CD4-positive, alpha-beta T cell treated with Interleukin-17A for 1 hour (primary cell): ENCODE results near the gene ACKR2.
A peak's percentile ranks its signal among the peaks of the same experiment; 100 is the strongest.
"Not testable (repeated sequence)": the region's sequence is repeated elsewhere in the genome, so short reads cannot be mapped to it uniquely, and the experiment has no call there.

Experiments used
- DNase-seq: peaks from one replicate; pipeline ENCODE4 v3.0.0-alpha.2; 2020

The ACKR2 gene

GRCh38 chr3:42802876-42803413 is 6.3 kb upstream of the ACKR2 start:
- no peak for DNase-seq

DNA sequence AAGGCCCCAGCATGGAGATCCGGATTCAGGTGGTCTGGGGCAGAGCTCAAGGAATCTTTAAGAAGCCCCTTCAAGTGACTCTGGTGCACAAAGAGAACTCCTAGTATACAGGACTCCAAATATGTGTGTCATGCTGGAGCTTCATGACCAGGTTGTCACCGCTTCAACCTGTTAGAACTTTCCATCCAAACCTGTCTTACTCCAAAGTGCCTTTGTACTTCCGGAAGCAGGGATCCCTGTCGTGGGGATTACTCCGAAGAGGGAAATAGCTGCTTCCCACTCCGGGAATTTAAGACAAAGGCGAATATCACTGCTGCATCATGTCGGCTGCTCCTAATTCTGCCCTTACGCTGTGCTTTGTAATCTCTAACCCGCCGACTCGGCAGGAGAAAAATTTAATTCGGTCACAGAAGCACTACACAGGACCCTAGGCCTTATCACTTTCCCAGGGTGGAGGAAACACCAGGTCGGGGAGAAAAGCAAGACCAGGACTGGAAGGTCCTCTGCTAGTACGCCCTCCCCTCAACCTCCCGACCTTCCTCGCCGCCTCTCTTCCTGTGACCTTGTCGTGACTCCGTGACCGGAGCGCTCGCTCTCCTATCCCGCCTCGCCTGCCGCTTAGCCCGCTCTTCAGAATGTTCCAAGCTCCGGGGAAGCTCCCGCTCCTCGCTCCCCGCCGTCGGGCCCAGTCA is 5.7 kb upstream of the ACKR2 start:
- DNase-seq, result peak; percentile 31

GRCh38 chr3:42804106-42804830 is 5.0 kb upstream of the ACKR2 start, which contains the start of gene HIGD1A:
Gene HIGD1A (minus strand): TSS chr3:42804490. CDS start chr3:42794253, 10,237 bp downstream.
- peak; percentile 94 for DNase-seq

GRCh38 chr3:42804831-42805132 is 4.5 kb upstream of the ACKR2 start:
- no peak for DNase-seq

- no peak for DNase-seq
Observed at GRCh38 chr3:42805141-42805821, 4.0 kb upstream of the ACKR2 start.

- no peak for DNase-seq
Observed at GRCh38 chr3:42807929-42808328, 1.3 kb upstream of the ACKR2 start.

DNA sequence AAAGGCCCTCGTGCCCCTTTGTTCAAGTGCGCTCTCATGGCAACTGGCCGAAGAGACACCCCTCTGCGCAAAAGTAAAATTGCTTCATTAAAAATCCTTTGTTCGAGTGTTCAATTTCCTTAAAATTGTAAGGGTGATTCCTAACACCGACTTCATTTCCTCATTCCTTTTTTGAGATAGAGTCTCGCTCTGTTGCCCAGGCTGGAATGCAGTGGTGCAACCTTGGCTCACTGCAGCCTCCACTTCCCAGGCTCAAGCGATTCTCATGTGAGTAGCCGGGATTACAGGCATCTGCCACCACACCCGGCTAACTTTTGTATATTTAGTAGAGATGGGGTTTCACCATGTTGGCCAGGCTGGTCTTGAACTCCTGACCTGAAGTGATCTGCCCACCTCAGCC is 1.5 kb downstream of the ACKR2 start:
- not testable (repeated sequence) for DNase-seq

DNA sequence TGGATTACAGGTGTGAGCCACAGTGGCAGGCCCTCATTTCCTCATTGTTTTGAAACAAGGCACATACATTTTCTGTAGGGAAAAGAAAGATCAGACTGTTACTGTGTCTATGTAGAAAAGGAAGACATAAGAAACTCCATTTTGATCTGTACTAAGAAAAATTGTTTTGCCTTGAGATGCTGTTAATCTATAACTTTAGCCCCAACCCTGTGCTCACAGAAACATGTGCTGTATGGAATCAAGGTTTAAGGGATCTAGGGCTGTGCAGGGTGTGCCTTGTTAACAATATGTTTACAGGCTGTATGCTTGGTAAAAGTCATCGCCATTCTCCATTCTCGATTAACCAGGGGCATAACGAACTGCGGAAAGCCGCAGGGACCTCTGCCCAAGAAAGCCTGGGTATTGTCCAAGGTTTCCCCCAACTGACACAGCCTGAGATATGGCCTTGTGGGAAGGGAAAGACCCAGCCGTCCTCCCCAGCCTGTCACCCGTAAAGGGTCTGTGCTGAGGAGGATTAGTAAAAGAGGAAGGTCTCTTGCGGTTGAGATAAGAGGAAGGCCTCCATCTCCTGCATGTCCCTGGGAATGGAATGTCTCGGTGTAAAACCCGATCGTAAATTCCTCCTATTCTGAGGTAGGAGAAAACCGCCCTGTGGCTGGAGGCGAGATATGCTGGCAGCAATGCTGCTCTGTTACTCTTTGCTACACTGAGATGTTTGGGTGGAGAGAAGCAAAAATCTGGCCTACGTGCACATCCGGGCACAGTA is 2.1 kb downstream of the ACKR2 start:
- not testable (repeated sequence) for DNase-seq

DNA sequence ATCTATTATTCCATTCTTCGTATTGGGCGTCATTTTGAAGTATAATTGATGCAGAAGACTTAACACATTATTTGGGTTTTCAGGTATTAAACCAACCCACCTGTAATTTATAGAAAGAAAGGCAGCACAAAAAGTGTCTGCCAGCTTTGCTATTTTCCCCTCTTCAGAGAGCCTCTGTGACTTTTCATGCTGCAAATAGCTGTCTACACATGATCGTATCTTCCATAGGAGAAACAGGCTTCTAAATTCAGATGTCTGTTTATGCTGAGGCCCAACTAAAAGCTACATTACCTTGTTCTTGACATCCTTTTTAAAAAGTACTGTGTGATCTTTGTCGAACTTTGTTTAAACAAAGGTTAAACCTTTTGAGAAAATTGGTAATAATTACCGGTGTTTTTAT is 5.0 kb downstream of the ACKR2 start:
- no peak for DNase-seq

- no peak for DNase-seq
Observed at GRCh38 chr3:42814914-42815507, 5.8 kb downstream of the ACKR2 start.

DNA sequence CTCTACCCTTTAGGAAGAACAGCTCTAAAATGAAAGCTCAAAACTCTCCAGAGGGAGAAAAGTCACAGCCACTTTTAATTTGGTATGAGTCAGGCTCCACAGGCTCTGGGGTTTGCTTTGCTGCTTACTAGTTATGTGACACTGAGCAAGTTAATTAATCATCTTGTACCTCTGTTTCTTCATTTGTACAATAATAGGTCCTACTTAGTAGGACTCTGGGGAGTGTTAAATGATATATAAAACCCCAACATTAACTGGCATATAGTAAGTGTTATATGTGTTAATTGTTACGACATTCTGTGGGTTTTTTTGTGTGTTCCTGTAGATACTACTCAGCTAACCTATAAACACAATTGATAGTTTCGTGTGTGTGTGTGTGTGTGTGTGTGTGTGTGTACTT is 6.6 kb downstream of the ACKR2 start:
- no peak for DNase-seq

DNA sequence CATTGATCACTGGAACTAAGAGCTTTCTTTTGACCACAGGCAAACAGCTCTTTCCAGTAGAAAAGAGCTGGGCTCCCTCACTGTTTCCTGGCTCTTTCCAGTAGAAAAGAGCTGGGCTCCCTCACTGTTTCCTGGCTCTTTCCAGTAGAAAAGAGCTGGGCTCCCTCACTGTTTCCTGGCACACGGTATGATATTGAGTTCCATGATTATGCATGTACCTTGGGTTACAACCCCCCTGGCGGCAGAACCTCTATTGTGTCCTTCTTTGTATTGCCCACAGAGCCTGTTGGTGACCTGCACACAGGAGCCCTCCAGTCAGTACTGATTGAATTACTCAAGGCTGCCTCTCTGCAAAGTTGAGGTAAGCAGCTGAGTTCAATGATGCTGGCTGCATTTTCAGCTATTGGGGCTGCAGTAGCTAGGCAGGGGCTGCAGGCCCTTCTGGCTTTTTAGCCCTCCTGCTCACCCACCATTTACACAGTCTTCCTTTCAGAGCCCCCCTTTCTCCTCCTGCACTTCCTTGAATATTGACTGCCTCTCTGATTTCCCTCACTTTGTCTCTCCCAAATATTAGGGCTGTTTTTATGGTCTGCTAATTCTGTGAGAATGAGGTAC is 10.2 kb downstream of the ACKR2 start:
- no peak for DNase-seq

DNA sequence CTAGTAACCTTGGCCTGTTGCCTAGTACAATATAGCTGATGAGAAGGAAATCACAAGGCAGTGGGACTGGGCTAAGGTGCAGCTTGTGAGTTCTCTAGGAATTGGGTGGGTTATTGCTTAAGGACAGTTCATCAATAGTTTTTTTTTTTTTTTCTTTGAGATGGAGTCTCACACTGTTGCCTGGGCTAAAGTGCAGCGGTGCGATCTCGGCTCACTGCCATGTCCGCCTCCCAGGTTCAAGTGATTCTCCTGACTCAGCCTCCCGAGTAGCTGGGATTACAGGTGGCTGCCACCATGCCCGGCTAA is 11.5 kb downstream of the ACKR2 start:
- DNase-seq, result no peak

DNA sequence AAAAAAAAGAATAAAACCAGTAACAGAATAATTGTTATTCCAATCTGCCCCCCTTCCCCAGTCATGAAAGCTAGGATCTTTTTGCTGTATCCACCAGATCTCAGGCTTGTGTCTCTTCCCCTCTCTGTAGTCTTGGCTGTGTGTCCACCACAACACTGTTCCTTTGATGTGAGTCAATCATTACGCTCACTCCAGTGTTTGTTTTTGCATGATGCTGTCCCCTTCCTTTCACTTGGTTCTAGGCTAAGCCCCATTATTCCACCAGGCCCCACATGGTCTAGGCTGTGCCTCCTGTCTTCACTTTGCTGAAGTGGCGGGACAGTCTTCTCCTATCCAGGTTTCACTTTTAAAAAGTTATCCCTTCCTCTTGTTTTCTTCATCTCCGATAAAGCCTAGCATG is 13.6 kb downstream of the ACKR2 start:
- no peak for DNase-seq

DNA sequence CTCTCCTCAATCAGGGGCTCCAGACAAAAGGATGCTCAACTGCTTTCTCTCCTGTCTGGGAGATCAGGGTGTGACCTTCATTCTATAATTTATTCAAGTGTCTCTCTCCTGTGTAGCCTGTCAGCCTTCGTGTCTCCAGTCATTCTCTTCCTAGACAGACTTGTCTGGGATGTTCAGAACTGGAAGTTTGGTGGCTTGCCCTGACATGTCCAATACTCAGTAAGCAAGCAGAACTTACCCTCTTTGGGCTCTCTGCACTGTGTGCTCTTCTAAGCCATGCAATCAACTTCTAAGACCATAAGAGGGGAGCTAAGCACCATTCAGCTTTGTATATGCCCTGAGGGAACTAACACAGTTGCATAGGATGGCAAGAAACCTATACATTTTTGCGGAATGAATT is 14.1 kb downstream of the ACKR2 start:
- DNase-seq, result no peak

- no peak for DNase-seq
Observed at GRCh38 chr3:42826141-42826540, 16.9 kb downstream of the ACKR2 start.

DNA sequence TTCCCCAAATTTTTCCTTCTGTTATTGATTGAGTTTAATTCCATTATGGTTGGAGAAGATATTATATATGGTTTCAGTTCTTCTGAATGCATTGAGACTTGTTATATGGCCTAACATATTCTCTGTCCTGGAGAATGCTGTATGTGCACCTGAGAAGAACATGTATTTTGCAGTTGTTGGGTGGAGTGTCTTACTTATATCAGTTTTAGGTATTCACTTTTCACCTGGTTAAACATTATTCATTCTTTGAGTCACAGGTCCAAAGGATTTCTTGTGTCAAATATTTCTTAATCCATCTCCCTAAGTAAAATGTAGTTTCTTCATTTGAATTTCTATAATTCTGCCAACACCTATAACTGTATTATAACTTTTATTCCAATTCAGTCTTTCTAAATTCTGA is 17.8 kb downstream of the ACKR2 start:
- DNase-seq, result no peak

DNA sequence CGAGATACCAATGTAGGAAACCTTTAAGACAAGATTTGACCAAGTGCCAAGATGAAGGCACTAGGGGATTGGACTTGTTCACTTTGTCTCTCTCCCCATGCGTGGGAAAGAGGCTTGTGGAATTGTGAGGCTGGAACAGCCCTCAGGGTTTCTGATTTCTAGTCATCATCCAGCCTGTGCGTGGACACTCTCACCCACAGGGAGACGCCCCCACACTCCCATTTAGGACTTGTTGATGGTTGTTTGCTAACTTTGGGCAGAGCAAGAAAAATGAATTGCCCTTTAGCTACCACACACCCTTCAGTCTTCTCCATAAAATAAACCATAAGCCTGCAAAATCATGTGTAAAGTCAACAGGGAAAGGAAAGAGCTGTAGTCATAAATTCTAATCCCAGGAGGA is 18.4 kb downstream of the ACKR2 start:
- no peak for DNase-seq

- no peak for DNase-seq
Observed at GRCh38 chr3:42829083-42829627, 19.9 kb downstream of the ACKR2 start.

DNA sequence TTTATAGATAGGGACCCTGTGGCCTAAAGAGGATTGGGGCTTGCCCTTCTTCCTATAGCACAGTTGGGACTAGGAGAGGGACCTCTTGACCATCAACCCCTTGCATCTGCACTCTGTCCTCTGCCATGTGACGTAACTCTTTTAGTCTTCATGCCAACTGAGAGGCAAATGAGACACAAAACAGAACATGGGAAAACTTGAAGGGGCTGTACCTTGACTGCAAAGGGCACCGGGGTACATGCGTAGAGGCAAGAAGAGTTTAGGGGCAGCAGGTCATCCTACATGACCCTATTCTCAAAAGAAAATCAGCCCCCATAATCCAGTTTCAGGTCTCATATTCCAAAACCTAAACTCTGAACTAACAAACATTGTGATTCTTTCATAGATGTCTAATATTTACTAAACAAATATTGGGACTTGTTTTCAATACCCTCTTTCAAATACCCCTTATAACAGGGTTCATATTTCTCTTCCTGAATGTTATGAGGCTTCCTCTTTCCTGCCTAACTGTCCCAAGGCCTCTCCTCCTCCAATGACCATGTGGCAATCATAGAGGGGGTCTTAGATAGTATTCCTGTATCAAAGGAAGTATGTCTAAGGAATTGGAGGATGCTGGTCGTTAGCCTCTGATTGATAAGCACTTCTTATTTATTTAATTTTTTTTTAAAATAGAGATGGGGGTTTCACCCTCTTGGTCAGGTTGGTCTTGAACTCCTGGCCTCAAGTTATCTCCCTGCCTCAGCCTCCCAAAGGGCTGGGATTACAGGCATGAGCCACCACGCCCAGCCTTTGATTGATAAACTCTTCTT is 20.6 kb downstream of the ACKR2 start:
- DNase-seq, result no peak
